DOHH2 (cell line): ENCODE data around the gene NOS3.

Experiments
- EZH2phosphoT487 ChIP-seq: fragments of 200-600 bp; sonication (generic); IDR thresholded peaks from 2 replicates; pipeline ENCODE4 v1.6.1; 2017; ENCODE audit warnings: borderline replicate concordance, mild to moderate bottlenecking, antibody characterized with exemption, low read length, moderate library complexity, mixed read lengths
- TF ChIP-seq, protein P1 (sequence below): fragments of 200-600 bp; sonication (generic); IDR thresholded peaks from one replicate; pipeline ENCODE4 v1.5.1; 2014; ENCODE audit warnings: antibody characterized with exemption, mild to moderate bottlenecking, low read depth, low read length; ENCODE audit not compliant: poor library complexity, severe bottlenecking

DNA sequence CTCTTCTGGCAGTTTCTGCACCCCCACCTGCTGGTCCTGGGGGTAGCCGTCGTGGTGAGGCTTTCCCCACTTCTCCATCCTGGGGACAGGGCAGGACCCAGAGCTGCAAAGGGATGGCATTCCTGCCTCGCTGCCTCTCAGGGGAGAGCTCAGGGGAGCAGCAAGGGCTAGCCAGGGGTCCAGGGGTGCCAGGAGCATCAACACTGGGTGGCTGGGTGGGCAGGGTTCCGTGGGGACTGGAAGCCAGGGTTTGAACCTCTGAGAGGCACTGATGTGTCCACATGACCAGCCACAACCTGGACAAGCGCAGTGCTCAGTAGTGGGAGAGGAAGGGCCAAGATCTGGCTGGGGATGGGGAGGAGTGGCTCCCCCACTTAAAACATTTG, 43.0 kb downstream of the NOS3 start:
- TF ChIP-seq, protein P1, sequence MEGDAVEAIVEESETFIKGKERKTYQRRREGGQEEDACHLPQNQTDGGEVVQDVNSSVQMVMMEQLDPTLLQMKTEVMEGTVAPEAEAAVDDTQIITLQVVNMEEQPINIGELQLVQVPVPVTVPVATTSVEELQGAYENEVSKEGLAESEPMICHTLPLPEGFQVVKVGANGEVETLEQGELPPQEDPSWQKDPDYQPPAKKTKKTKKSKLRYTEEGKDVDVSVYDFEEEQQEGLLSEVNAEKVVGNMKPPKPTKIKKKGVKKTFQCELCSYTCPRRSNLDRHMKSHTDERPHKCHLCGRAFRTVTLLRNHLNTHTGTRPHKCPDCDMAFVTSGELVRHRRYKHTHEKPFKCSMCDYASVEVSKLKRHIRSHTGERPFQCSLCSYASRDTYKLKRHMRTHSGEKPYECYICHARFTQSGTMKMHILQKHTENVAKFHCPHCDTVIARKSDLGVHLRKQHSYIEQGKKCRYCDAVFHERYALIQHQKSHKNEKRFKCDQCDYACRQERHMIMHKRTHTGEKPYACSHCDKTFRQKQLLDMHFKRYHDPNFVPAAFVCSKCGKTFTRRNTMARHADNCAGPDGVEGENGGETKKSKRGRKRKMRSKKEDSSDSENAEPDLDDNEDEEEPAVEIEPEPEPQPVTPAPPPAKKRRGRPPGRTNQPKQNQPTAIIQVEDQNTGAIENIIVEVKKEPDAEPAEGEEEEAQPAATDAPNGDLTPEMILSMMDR, result no peak
- no peak for TF ChIP-seq EZH2phosphoT487
